Sigmoid colon (tissue), 4 donors: ENCODE data around the gene SDK2.

Experiments
- CTCF ChIP-seq, 4 experiments: fragments of 450-650 bp in 3 of 4; fragments of 200-600 bp in 1 of 4; IDR thresholded peaks; one replicate each; pipeline ENCODE4 v1.5.1; 2016 to 2019; ENCODE audit warnings: antibody characterized with exemption in 4 of 4, mild to moderate bottlenecking in 3 of 4, moderate library complexity in 2 of 4
- POLR2A ChIP-seq, 2 donors: fragments of 450-650 bp; IDR thresholded peaks; one replicate each; pipeline ENCODE4 v1.6.1; 2016; ENCODE audit warnings: antibody characterized with exemption in 2 of 2, mild to moderate bottlenecking in 2 of 2, moderate library complexity in 2 of 2
- POLR2AphosphoS5 ChIP-seq, 4 donors: sonication (generic); formaldehyde crosslinking; IDR thresholded peaks; one replicate each; pipeline ENCODE4 v1.6.1; 2017; ENCODE audit warnings: antibody characterized with exemption in 4 of 4

GRCh38 chr17:73444021-73444420, 200.2 kb downstream of the SDK2 start:
- no peak for TF ChIP-seq POLR2AphosphoS5 (IDR thresholded peaks at IDR 0.05)
- TF ChIP-seq CTCF (IDR thresholded peaks at IDR 0.05): no peak
- TF ChIP-seq POLR2A (IDR thresholded peaks at IDR 0.05): no peak
